HFF-Myc (cell line): ENCODE measurements around the gene NOS1AP.

Experiments
- DNase-seq: peaks from one replicate; pipeline ENCODE4 v3.0.0-alpha.2; 2011; ENCODE audit warnings: low read depth; ENCODE audit errors: extremely low read depth
- H3K4me3 ChIP-seq: replicated peaks from 2 replicates; pipeline ENCODE4 v1.5.1; 2011; ENCODE audit warnings: low read depth, mild to moderate bottlenecking, control low read depth, low read length
- CTCF ChIP-seq: IDR thresholded peaks from 2 replicates; pipeline ENCODE4 v1.5.1; 2012; ENCODE audit warnings: mild to moderate bottlenecking, low read depth, low read length, control low read depth; ENCODE audit errors: missing control alignments

Gene NOS1AP

GRCh38 chr1:162258394-162258793 is 188.9 kb downstream of the NOS1AP start:
- H3K4me3 ChIP-seq = no peak overlapping the region
- TF ChIP-seq CTCF = no peak
- DNase-seq = no peak

- no peak overlapping the region for H3K4me3 ChIP-seq
- no peak for TF ChIP-seq CTCF
- DNase-seq = no peak
Observed at GRCh38 chr1:162259894-162260455, 190.5 kb downstream of the NOS1AP start.

- no peak overlapping the region for H3K4me3 ChIP-seq
- no peak for TF ChIP-seq CTCF
- no peak for DNase-seq
Observed at GRCh38 chr1:162264108-162264507, 194.6 kb downstream of the NOS1AP start.

GRCh38 chr1:162265983-162266382 is 196.5 kb downstream of the NOS1AP start:
- no peak for TF ChIP-seq CTCF
- no peak overlapping the region for H3K4me3 ChIP-seq
- no peak for DNase-seq

- no peak overlapping the region for H3K4me3 ChIP-seq
- no peak for DNase-seq
- TF ChIP-seq CTCF = no peak
Observed at GRCh38 chr1:162270016-162270770, 200.7 kb downstream of the NOS1AP start.

GRCh38 chr1:162271972-162272371 is 202.5 kb downstream of the NOS1AP start:
- DNase-seq = no peak
- no peak overlapping the region for H3K4me3 ChIP-seq
- TF ChIP-seq CTCF = no peak

- no peak for DNase-seq
- TF ChIP-seq CTCF = no peak
- H3K4me3 ChIP-seq = no peak overlapping the region
Observed at GRCh38 chr1:162272419-162272818, 202.9 kb downstream of the NOS1AP start.
